ENCODE data around the gene SUFU.

- TF ChIP-seq POLR2AphosphoS5 (IDR thresholded peaks at IDR 0.05; ENCODE audit: low read depth, low read length) (no peak), ZBTB26 (CRISPR knock-in tag; IDR thresholded peaks at IDR 0.05; ENCODE audit: borderline replicate concordance) (no peak), MAFK (conservative IDR thresholded peaks at IDR 0.05 in 1 of 2, IDR thresholded peaks at IDR 0.05 in 1 of 2; ENCODE audit: low read length in 2 of 2) (no peak), NCOA2 (CRISPR knock-in tag; IDR thresholded peaks at IDR 0.05) (no peak), JUND (CRISPR knock-in tag; IDR thresholded peaks at IDR 0.05) (no peak), SIN3B (IDR thresholded peaks at IDR 0.05; ENCODE audit: low read length) (no peak), AHR (CRISPR knock-in tag; IDR thresholded peaks at IDR 0.05) (no peak)
- TF ChIP-seq, protein P1, sequence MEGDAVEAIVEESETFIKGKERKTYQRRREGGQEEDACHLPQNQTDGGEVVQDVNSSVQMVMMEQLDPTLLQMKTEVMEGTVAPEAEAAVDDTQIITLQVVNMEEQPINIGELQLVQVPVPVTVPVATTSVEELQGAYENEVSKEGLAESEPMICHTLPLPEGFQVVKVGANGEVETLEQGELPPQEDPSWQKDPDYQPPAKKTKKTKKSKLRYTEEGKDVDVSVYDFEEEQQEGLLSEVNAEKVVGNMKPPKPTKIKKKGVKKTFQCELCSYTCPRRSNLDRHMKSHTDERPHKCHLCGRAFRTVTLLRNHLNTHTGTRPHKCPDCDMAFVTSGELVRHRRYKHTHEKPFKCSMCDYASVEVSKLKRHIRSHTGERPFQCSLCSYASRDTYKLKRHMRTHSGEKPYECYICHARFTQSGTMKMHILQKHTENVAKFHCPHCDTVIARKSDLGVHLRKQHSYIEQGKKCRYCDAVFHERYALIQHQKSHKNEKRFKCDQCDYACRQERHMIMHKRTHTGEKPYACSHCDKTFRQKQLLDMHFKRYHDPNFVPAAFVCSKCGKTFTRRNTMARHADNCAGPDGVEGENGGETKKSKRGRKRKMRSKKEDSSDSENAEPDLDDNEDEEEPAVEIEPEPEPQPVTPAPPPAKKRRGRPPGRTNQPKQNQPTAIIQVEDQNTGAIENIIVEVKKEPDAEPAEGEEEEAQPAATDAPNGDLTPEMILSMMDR (CRISPR knock-in tag; IDR thresholded peaks at IDR 0.05), result no peak
These were observed 19.8 kb upstream of the SUFU start for GRCh38 chr10:102484021-102484420.

All from HepG2 (cell line).